Measurements from ENCODE around the gene GINS1. TPM values are rescaled to one million over a fixed set of nuclear protein-coding genes. Genes with fewer than 3 reads are reported as not detected.

GINS1 gene
- total and polyA plus RNA-seq, 2 donors (not counting 3 experiments of a cell fraction or from before 2014, with no cell fraction given): 8.2 to 26.3 TPM

GRCh38 chr20:25460566-25461280 is 53.2 kb downstream of the GINS1 start:
- no TSS peak for BruUV-seq (replicated peaks)

More at GRCh38 chr20:25460566-25461280, 53.2 kb downstream of the GINS1 start:
- FAIRE-seq (no peak), DNase-seq (ENCODE audit: low read depth, low spot score) (no peak)
- intact Hi-C loops (cut with micrococcal nuclease): no loop called here
- peaks cover 0 to 29% of the 10 kb centered on the region in 2 experiments for H3K36me3 ChIP-seq (ENCODE audit: control insufficient read depth in 2 of 2, extremely low read depth in 1 of 2, insufficient read depth in 2 of 2, low read length in 2 of 2)
- H3K9me1 ChIP-seq (replicated peaks; ENCODE audit: control insufficient read depth, extremely low read depth, insufficient read depth, low read length): no peaks in the 10 kb centered on the region
- H3K9me3 ChIP-seq (replicated peaks; ENCODE audit: control insufficient read depth, insufficient read depth, low read length): no peaks in the 10 kb centered on the region
- POLR2A ChIA-PET: no interaction called here
- no peaks in the 10 kb centered on the region for H3K27me3 ChIP-seq (ENCODE audit: control insufficient read depth in 2 of 2, insufficient read depth in 2 of 2, low read length in 2 of 2)
- H3K4me3 ChIP-seq (replicated peaks in 1 of 3; ENCODE audit: insufficient read depth in 1 of 3, low read depth in 1 of 3, low read length in 3 of 3): no peak overlapping the region
- H3K4me2 ChIP-seq (ENCODE audit: insufficient read depth, low read length): no peak overlapping the region
- H3K27ac ChIP-seq (ENCODE audit: insufficient read depth, low read depth, low read length): no peak overlapping the region
- dilution Hi-C loops (cut with MboI; ENCODE audit: extremely low pct_ligation_motif_present, low sequenced_read_pairs): no loop called here
- H3K4me1 ChIP-seq (ENCODE audit: control insufficient read depth, extremely low read depth, insufficient read depth, low read length): no peaks in the 10 kb centered on the region
- H3K79me2 ChIP-seq (ENCODE audit: control insufficient read depth, insufficient read depth, low read length): no peaks in the 10 kb centered on the region
- no peak overlapping the region for H2AFZ ChIP-seq (ENCODE audit: low read depth, low read length)
- H3K9ac ChIP-seq (replicated peaks; ENCODE audit: extremely low read depth, insufficient read depth, low read length): no peak overlapping the region
- CTCF ChIA-PET: no interaction called here
- no peak for TF ChIP-seq EZH2 (IDR thresholded peaks at IDR 0.05; ENCODE audit: borderline replicate concordance, low read depth, low read length, severe bottlenecking)
- no peak for TF ChIP-seq JUN (IDR thresholded peaks at IDR 0.05; ENCODE audit: borderline replicate concordance, insufficient read depth, insufficient read length, low read depth)
- no peak for TF ChIP-seq POLR2AphosphoS5 (IDR thresholded peaks at IDR 0.05; ENCODE audit: insufficient read depth, low read depth, low read length)
- TF ChIP-seq MYC (IDR thresholded peaks at IDR 0.05; ENCODE audit: low read depth, low read length): no peak
- no peak for TF ChIP-seq FOS (IDR thresholded peaks at IDR 0.05; ENCODE audit: borderline replicate concordance, insufficient read depth, low read length)
- no peak for TF ChIP-seq POLR2A (IDR thresholded peaks at IDR 0.05; ENCODE audit: low read depth, low read length)
- TF ChIP-seq MAX (IDR thresholded peaks at IDR 0.05; ENCODE audit: insufficient read depth, insufficient read length): no peak
- TF ChIP-seq CTCF (IDR thresholded peaks at IDR 0.05; ENCODE audit: extremely low read depth in 1 of 2, insufficient read depth in 1 of 2, low read depth in 1 of 2, low read length in 2 of 2): no peak
- TF ChIP-seq GATA2 (IDR thresholded peaks at IDR 0.05; ENCODE audit: insufficient read depth, insufficient read length, low read depth, low read length): no peak
- no peaks in the 10 kb centered on the region for H4K20me1 ChIP-seq (replicated peaks; ENCODE audit: control insufficient read depth, extremely low read depth, insufficient read depth, low read length)

Data from endothelial cell of umbilical vein (primary cell).